IMR-90 (cell line): ENCODE data around the gene BRI3BP. TPM values are rescaled to one million over a fixed set of nuclear protein-coding genes. Genes with fewer than 3 reads are reported as not detected.

Experiments used
- ATAC-seq: fragments of 200-7000 bp; cut with Tn5 transposase; 2 replicates; pipeline ENCODE4 v1.9.1; 2020; ENCODE audit warnings: low read depth, mild to moderate bottlenecking, moderate library complexity
- BruUV-seq: library from RNA; stranded (reverse); fragments of 400-500 nt; replicated peaks from 2 replicates; lab custom pipeline; 2021; lab: Mats Ljungman, UMichigan
- CTCF ChIA-PET: fragments of 300-600 bp; formaldehyde crosslinking; extraction: SDS; loops from one replicate; lab custom pipeline; 2021; ENCODE audit warnings: antibody characterized with exemption; lab: Yijun Ruan, JAX
- POLR2A ChIA-PET: fragments of 300-600 bp; sonication (Branson Sonifier 250); formaldehyde crosslinking; loops from one replicate; lab custom pipeline; 2022; ENCODE audit warnings: antibody characterized with exemption; ENCODE audit not compliant: unreplicated experiment; lab: Charles Lee
- DNase-seq: peaks from one replicate; pipeline ENCODE4 v3.0.0; 2013
- H2AFZ ChIP-seq: replicated peaks from 2 replicates; pipeline ENCODE3; 2013; ENCODE audit warnings: low read length, mild to moderate bottlenecking; ENCODE audit not compliant: poor library complexity
- H2AK5ac ChIP-seq: 2 replicates; pipeline ENCODE4 v1.6.1; 2013; ENCODE audit warnings: low read depth, low read length, inconsistent platforms
- H2AK9ac ChIP-seq: replicated peaks from 2 replicates; pipeline ENCODE3; 2013; ENCODE audit warnings: mild to moderate bottlenecking, low read depth, low read length, moderate library complexity; ENCODE audit not compliant: poor library complexity
- H2BK120ac ChIP-seq: 2 replicates; pipeline ENCODE4 v1.6.1; 2013; ENCODE audit warnings: low read depth, low read length, inconsistent platforms
- H2BK15ac ChIP-seq: 3 replicates; pipeline ENCODE4 v1.6.1; 2013; ENCODE audit warnings: low read depth, low read length, inconsistent platforms
- H2BK20ac ChIP-seq: 2 replicates; pipeline ENCODE4 v1.6.1; 2013; ENCODE audit warnings: low read depth, mild to moderate bottlenecking, inconsistent platforms, low read length, moderate library complexity
- H2BK5ac ChIP-seq: 2 replicates; pipeline ENCODE4 v1.6.1; 2013; ENCODE audit warnings: mild to moderate bottlenecking, low read depth, low read length, inconsistent platforms; ENCODE audit not compliant: poor library complexity, severe bottlenecking
- H3K14ac ChIP-seq: replicated peaks from 2 replicates; pipeline ENCODE4 v1.6.1; 2013; ENCODE audit warnings: low read depth, low read length, inconsistent platforms
- H3K18ac ChIP-seq: 2 replicates; pipeline ENCODE4 v1.6.1; 2013; ENCODE audit warnings: low read depth, low read length, control low read depth
- H3K23ac ChIP-seq: 2 replicates; pipeline ENCODE4 v1.6.1; 2013; ENCODE audit warnings: low read depth, low read length, inconsistent platforms
- H3K27ac ChIP-seq: 2 replicates; pipeline ENCODE4 v1.5.1; 2013; ENCODE audit warnings: mild to moderate bottlenecking, control low read depth, low read length; ENCODE audit not compliant: insufficient read depth
- H3K27me3 ChIP-seq: 2 replicates; pipeline ENCODE4 v1.6.1; 2013; ENCODE audit warnings: low read length; ENCODE audit not compliant: control insufficient read depth, insufficient read depth
- H3K36me3 ChIP-seq: 2 replicates; pipeline ENCODE4 v1.6.1; 2013; ENCODE audit warnings: low read length, mixed read lengths; ENCODE audit not compliant: control insufficient read depth, insufficient read depth
- H3K4ac ChIP-seq: 2 replicates; pipeline ENCODE4 v1.6.1; 2013; ENCODE audit warnings: low read depth, low read length, inconsistent platforms
- H3K4me1 ChIP-seq: 2 replicates; pipeline ENCODE4 v1.6.1; 2013; ENCODE audit warnings: low read length, mixed read lengths; ENCODE audit not compliant: control insufficient read depth, insufficient read depth
- H3K4me2 ChIP-seq: 2 replicates; pipeline ENCODE4 v1.6.1; 2013; ENCODE audit warnings: low read depth, mild to moderate bottlenecking, control low read depth, low read length, moderate library complexity
- H3K4me3 ChIP-seq: 2 replicates; pipeline ENCODE4 v1.5.1; 2013; ENCODE audit warnings: low read depth, mild to moderate bottlenecking, control low read depth, low read length, moderate library complexity; ENCODE audit not compliant: insufficient read depth
- H3K56ac ChIP-seq: 2 replicates; pipeline ENCODE4 v1.6.1; 2013; ENCODE audit warnings: low read length, inconsistent platforms; ENCODE audit not compliant: insufficient read depth; ENCODE audit errors: extremely low read depth
- H3K79me1 ChIP-seq, 2 experiments: 2 replicates each; pipeline ENCODE4 v1.6.1; 2013; ENCODE audit warnings: low read length in 2 of 2, inconsistent platforms in 1 of 2, low read depth in 1 of 2
- H3K9ac ChIP-seq: 2 replicates; pipeline ENCODE4 v1.6.1; 2013; ENCODE audit warnings: low read depth, low read length, control low read depth
- H3K9me1 ChIP-seq: 2 replicates; pipeline ENCODE4 v1.6.1; 2013; ENCODE audit warnings: low read length, inconsistent platforms; ENCODE audit not compliant: insufficient read depth
- H3K9me3 ChIP-seq: 2 replicates; pipeline ENCODE4 v1.6.1; 2013; ENCODE audit warnings: low read length; ENCODE audit not compliant: control insufficient read depth, insufficient read depth
- H4K20me1 ChIP-seq: 2 replicates; pipeline ENCODE4 v1.6.1; 2013; ENCODE audit warnings: low read length, inconsistent platforms; ENCODE audit not compliant: insufficient read depth
- H4K5ac ChIP-seq: 2 replicates; pipeline ENCODE4 v1.6.1; 2013; ENCODE audit warnings: mild to moderate bottlenecking, low read depth, low read length, control low read depth
- H4K8ac ChIP-seq, 2 experiments: 2 replicates each; pipeline ENCODE4 v1.6.1; 2013; ENCODE audit warnings: low read depth in 2 of 2, low read length in 2 of 2, control low read depth in 1 of 2, inconsistent platforms in 1 of 2
- H4K91ac ChIP-seq: 2 replicates; pipeline ENCODE4 v1.6.1; 2013; ENCODE audit warnings: low read depth, low read length, inconsistent platforms; ENCODE audit not compliant: insufficient read depth
- BHLHE40 ChIP-seq: fragments of 150-350 bp; IDR thresholded peaks from 2 replicates; pipeline ENCODE4 v1.6.1; 2016; ENCODE audit warnings: mild to moderate bottlenecking, low read depth, low read length
- CEBPB ChIP-seq: IDR thresholded peaks from 2 replicates; pipeline ENCODE4 v1.6.1; 2012; ENCODE audit warnings: low read depth, low read length, improper control_type of control experiment
- ELK1 ChIP-seq: fragments of 150-350 bp; IDR thresholded peaks from 2 replicates; pipeline ENCODE4 v1.6.1; 2016; ENCODE audit warnings: low read depth, mild to moderate bottlenecking, low read length, moderate library complexity, borderline replicate concordance
- FOS ChIP-seq: fragments of 150-350 bp; IDR thresholded peaks from 2 replicates; pipeline ENCODE4 v1.6.1; 2016; ENCODE audit warnings: low read depth, low read length
- POLR2A ChIP-seq: IDR thresholded peaks from 2 replicates; pipeline ENCODE4 v1.6.1; 2012; ENCODE audit warnings: mild to moderate bottlenecking, low read depth, low read length
- RCOR1 ChIP-seq: IDR thresholded peaks from 2 replicates; pipeline ENCODE4 v1.6.1; 2012; ENCODE audit warnings: mild to moderate bottlenecking, low read length, improper control_type of control experiment; ENCODE audit not compliant: insufficient replicate concordance
- SMC3 ChIP-seq: fragments of 150-350 bp; IDR thresholded peaks from 2 replicates; pipeline ENCODE4 v1.6.1; 2016; ENCODE audit warnings: low read depth, mild to moderate bottlenecking, antibody characterized with exemption, low read length, moderate library complexity
- USF2 ChIP-seq: fragments of 150-350 bp; IDR thresholded peaks from 2 replicates; pipeline ENCODE4 v1.6.1; 2017; ENCODE audit warnings: mild to moderate bottlenecking, antibody characterized with exemption, low read length, low read depth
- WGBS, 2 experiments: methylation state at CpG; one replicate each; pipeline versions ENCODE4 v1.1.5 to v1.1.7; 2013; ENCODE audit warnings: missing lambda C conversion rate in 2 of 2; ENCODE audit not compliant: insufficient read length in 1 of 2; ENCODE audit errors: extremely low coverage in 2 of 2; 5-methylcytosine and 5-hydroxymethylcytosine counted together
- dilution Hi-C: fragments of 300-500 bp; cut with HindIII; formaldehyde crosslinking; loops from one replicate; pipeline ENCODE4 v1.14.3; 2018; ENCODE audit warnings: low sequenced_read_pairs; ENCODE audit not compliant: unreplicated experiment
- in situ Hi-C: fragments of 300-500 bp; cut with MboI; formaldehyde crosslinking; loops from 3 replicates; pipeline ENCODE4 v1.14.3; 2019; ENCODE audit warnings: low sequenced_read_pairs, inconsistent platforms, mixed read lengths
- intact Hi-C: fragments of 100-400 bp; cut with micrococcal nuclease; formaldehyde crosslinking; loops from 2 replicates; pipeline ENCODE4 v1.10.0; 2022
- polyA plus RNA-seq, 3 experiments: library from polyadenylated mRNA; depleted of rRNA; stranded (reverse); fragments of >200 nt; gene quantifications; 2 replicates each; pipeline ENCODE4 v1.2.3, GENCODE V29; 2012; ENCODE audit warnings: low replicate concordance in 1 of 3
- total RNA-seq: library from RNA; depleted of rRNA; stranded (reverse); fragments of >200 nt; gene quantifications from 2 replicates; pipeline ENCODE4 v1.2.3, GENCODE V29; 2012

Gene BRI3BP
- total and polyA plus RNA-seq, 2 of the 4 experiments (the other 2 are of a cell fraction), result 2.5 to 2.8 TPM

- in situ Hi-C loops (no loop called here), intact Hi-C loops (no loop called here), dilution Hi-C loops (no loop called here)
- H2AFZ ChIP-seq, result no peak overlapping the region
- no peak overlapping the region for H3K18ac ChIP-seq
- H3K14ac ChIP-seq, result no peak overlapping the region
- H3K79me1 ChIP-seq, result no peaks in the 10 kb centered on the region
- TF ChIP-seq POLR2A (no peak), CEBPB (no peak), BHLHE40 (no peak), FOS (no peak), ELK1 (no peak), RCOR1 (no peak), USF2 (no peak), SMC3 (no peak)
- H3K4me1 ChIP-seq, result no peaks in the 10 kb centered on the region
- no peak overlapping the region for H4K5ac ChIP-seq
- H3K23ac ChIP-seq, result no peak overlapping the region
- no peaks in the 10 kb centered on the region for H3K27me3 ChIP-seq
- H4K20me1 ChIP-seq, result no peaks in the 10 kb centered on the region; the same call in 1 of the 2 replicates
- H2BK5ac ChIP-seq, result no peak overlapping the region
- H3K4ac ChIP-seq, result no peak overlapping the region
- H3K4me2 ChIP-seq, result no peak overlapping the region
- no peak overlapping the region for H4K8ac ChIP-seq
- CTCF ChIA-PET, result interaction anchor here (1.0 kb wide), 1 partner anchor 12 kb away, joined by 3 read pairs; no protein-coding TSS in a partner anchor
- H3K27ac ChIP-seq, result no peak overlapping the region
- no TSS peak for BruUV-seq
- H3K36me3 ChIP-seq, result peaks cover 61% of the 10 kb centered on the region
- ATAC-seq (no peak), DNase-seq (no peak)
- 98% methylated on average over 15 of the region's 17 CpGs; no CpG with 5 or more reads in 1 of the 2 experiments for WGBS, 2 experiments
- H3K4me3 ChIP-seq, result no peak overlapping the region
- no peak overlapping the region for H3K9ac ChIP-seq
- no peak overlapping the region for H2AK9ac ChIP-seq
- no peak overlapping the region for H2BK15ac ChIP-seq
- H3K9me3 ChIP-seq, result no peaks in the 10 kb centered on the region
- no peak overlapping the region for H2BK120ac ChIP-seq
- no peak overlapping the region for H4K91ac ChIP-seq
- H2BK20ac ChIP-seq, result no peak overlapping the region
- no peak overlapping the region for H2AK5ac ChIP-seq
- H3K9me1 ChIP-seq, result no peaks in the 10 kb centered on the region
- H3K56ac ChIP-seq, result no peak overlapping the region
- POLR2A ChIA-PET, result no interaction called here
These were observed 41.1 kb upstream of the BRI3BP start for GRCh38 chr12:124952295-124952694.
